Measurements from ENCODE around the gene JAG2.

Gene JAG2

DNA sequence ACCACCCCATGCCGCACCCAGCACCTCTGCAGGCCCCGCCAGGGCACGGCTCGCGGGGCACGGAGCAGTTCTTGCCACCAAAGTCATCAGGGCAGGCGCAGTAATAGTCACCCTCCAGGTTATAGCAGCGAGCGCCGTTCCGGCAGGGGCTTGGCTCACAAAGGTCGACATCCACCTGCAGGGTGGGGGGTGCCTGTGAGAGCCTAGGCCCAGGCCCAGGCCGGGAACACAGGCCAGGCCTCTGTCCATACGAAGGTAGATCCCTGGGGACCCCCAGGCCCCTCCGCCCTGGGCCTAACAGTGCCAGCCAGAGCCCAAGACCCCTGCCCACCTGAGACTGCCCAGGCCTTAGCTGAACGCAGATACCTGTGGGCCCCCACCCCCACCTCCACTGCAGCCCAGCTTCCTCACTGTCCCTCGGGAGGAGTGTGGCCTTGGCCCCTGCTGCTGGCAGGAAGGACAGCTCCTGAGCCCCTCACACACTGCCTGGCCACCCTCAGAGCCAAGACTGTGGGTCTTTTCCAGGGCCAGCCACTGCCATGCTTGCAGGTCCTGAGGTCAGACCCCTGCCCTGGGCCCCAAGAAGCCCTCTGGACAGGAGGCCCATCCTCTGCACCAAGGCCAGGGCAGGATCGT, 19.3 kb downstream of the JAG2 start:
- no peak for DNase-seq

GRCh38 chr14:105148604-105149145, 19.9 kb downstream of the JAG2 start:
- DNase-seq = no peak

DNA sequence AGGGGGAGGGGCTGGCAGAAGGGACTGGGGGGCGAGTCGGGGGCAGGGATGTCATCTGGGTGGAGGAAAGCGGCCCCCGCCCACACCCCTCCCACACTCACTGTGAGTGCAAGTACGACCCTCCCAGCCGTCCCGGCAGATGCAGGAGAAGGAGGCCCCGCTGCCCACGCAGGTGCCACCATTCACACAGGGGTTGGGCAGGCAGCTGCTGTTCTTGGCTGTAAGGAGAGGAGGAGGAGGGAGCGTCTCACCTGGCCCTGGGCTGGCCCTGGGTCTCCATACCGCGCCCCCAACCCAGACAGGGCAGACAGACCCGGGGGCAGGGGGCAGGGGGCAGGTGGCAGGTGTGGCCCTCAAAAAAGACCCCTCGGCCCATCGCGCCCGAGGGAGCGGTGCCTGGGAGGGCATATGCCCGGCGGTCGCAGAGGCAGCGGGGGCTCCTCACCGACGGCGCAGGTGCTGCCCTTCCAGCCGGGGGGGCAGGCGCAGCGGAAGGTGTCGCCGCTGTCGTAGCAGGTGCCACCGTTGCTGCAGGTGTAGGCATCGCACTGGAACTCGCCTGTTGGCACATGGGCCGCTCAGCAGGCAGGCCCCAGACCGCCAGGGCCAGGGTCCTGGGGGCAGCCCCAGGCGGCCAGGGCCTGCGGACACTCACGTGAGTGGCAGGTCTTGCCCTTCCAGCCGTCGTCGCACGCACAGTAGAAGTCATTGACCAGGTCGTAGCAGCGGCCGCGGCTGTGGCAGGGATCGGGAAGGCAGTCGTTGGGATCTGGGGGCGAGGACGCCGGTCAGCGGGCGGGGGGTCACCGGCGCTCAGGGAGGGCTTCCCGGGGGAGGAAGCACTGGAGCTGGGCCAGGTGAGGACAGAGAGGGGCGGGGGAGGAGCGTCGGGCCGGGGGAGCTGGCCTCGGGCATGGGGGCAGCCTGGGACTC, 20.6 kb downstream of the JAG2 start:
- DNase-seq = no peak

DNA sequence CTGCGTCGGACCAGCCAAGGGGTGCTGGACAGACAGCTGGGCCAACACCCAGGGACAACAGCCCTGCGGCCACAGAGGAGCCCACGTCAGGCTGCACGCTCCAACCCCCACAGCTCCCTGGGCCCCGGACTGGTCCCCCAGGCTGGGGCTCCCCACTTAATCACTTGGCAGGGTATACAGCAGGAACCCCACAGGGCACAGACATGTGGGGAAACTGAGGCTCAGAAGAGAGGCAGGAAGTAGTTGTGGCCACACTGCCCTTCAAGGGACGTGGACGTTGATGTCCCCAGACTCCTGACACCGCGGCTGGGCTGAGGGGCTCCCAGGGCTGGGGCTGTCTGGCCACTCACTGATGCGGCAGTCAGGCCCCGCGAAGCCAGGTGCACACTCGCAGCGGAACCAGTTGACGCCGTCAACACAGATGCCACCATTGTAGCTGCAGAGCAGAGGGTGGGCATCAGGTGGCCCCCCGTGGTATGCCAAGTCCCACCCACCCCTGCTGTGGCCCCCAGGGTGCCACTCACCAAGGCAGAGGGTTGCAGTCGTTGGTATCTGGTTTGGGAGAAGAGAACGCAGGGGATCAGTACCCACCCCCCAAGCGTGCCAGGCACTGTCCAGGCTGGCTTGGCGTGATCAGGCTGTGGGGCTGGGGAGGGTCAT, 21.5 kb downstream of the JAG2 start:
- DNase-seq = no peak

- DNase-seq = no peak
Observed at GRCh38 chr14:105146181-105146975, 22.2 kb downstream of the JAG2 start.

GRCh38 chr14:105145381-105146180, 23.0 kb downstream of the JAG2 start:
- no peak for DNase-seq

GRCh38 chr14:105144666-105145380, 23.8 kb downstream of the JAG2 start:
- no peak for DNase-seq

DNA sequence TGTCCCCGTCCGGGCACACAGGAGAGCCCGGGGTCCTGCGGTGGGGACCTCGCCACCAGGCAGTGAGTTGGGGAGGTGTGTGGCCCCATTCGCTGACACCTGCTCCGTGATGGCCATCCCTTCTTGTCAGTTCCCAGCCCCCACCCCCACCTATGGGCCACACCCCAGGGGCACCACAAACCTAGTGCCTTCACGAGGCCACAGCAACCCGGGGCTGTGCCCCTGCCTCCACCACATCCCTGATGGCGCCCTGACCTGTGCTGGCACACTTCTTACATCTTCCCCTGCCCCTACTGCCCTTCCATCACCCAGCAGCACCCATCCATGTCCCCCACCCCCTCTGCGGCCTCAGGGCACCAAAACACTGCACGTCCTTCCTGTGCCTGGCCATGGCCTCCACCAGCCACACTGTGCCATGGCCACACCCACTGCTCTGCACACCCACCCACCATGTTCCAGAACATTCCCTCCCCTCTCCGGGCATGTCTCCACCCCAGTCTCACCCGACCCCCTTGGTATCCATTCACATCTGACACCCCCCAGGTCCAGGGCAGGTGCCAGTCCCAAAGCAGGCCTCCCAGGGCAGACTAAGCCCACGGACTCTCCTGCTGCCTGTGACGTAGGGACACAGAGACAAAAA, 24.4 kb downstream of the JAG2 start:
- no peak for DNase-seq

DNA sequence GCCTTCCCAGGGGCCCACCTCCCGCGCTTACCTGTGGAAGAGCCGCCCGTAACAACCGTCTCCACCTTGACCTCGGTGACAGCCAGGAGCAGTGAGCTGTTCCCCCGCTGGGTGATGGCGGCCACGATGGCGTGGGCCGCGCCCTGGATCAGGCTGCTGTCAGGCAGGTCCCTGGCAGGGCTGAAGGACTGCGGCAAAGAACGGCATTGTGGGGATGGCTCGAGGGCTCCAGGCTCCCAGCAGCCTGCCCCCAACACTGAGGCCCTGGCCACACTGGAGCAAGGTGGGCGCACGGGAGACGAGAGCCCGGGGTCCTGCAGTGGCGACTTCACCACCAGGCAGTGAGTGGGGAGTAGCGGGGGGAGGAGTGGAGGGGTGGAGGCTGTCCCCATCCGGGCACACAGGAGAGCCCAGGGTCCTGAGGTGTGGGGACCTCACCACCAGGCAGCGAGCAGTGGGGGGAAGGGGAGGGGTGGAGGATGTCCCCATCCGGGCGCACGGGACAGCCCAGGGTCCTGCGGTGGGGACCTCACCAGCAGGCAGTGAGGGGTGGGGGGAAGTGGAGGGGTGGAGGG, 25.0 kb downstream of the JAG2 start:
- no peak for DNase-seq

GRCh38 chr14:105142651-105143450, 25.7 kb downstream of the JAG2 start:
- no peak for DNase-seq

DNA sequence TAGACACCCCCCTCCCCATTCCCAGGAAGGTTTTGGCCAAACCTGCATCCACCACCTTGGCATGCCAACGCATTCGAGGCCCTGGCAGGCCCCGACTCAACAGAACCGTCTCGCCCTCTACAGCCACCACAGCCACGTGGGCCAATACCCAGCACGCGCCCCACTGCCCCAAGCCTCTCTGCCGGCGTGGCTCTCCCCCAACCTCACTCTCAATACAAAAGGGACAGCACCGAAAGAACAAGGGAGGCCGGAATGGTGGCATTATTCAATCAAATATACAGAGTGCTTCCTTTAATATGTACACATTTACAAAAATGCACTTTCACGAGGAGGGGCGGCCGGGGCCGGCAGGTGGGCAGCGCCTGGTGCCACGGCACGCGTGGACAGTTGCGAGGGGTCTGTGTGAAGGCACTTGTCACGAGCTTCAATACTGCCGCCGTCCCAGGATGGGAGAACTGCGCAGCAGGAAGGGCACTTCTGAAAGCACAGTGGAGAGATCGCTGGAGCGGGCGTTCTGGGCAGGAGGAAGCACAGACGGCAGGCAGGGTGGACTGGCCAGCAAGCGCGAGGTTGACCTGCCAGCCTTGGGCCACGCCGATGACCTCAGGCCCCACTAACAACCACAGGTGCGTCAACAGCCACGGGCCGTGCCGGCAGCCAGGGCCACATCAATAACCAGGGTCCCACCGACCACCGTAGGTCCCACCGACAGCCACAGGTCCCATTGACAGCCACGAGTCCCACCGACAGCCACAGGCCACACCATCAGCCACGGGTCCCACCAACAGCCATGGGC, 26.9 kb downstream of the JAG2 start:
- no peak for DNase-seq

GRCh38 chr14:105141026-105141425, 27.6 kb downstream of the JAG2 start:
- no peak for DNase-seq

GRCh38 chr14:105140581-105140980, 28.0 kb downstream of the JAG2 start:
- DNase-seq = no peak

DNA sequence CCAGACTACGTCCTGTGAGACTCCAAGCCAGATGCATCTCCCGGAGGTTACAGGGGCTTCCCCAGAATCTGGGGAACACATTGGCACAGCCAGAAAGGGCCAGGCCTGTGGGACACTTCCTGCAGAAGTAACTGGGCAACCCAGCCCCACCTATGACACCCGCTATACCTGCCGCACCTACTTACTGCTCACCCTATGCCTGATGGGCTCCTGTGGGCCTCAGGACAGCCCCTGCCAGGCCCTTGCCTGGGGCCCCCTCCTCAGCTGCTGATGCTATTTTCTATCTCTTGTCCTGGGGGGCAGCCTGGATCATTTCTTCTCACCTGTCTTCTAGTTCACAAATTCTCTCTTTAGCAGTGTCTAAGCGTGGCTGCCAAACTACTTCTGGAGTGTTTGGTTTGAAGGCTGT, 28.7 kb downstream of the JAG2 start:
- DNase-seq = no peak

GRCh38 chr14:105139212-105139825, 29.3 kb downstream of the JAG2 start:
- no peak for DNase-seq

GRCh38 chr14:105138551-105139111, 29.9 kb downstream of the JAG2 start:
- DNase-seq = no peak

- DNase-seq = no peak
Observed at GRCh38 chr14:105138021-105138541, 30.5 kb downstream of the JAG2 start.

Data from suppressor macrophage treated with lipopolysaccharide for 4 hours (primary cell).